GM23248 (cell line): Measurements from ENCODE around the gene ATG5. TPM values are rescaled to one million over a fixed set of nuclear protein-coding genes. Genes with fewer than 3 reads are reported as not detected.
A peak's percentile ranks its signal among the peaks of the same experiment; 100 is the strongest.

Experiments
- DNase-seq: peaks from one replicate; pipeline ENCODE4 v3.0.0-alpha.2; 2015
- H2AFZ ChIP-seq: fragments of 200-600 bp; sonication (generic); 2 replicates; pipeline ENCODE4 v1.6.1; 2016; ENCODE audit warnings: antibody characterized with exemption
- H3F3A ChIP-seq: fragments of 200-600 bp; sonication (generic); 2 replicates; pipeline ENCODE4 v1.6.1; 2016; ENCODE audit warnings: mild to moderate bottlenecking, antibody characterized with exemption, mixed run types; ENCODE audit not compliant: insufficient read depth
- H3K27ac ChIP-seq: fragments of 200-600 bp; sonication (generic); 2 replicates; pipeline ENCODE4 v1.5.1; 2016; ENCODE audit warnings: mild to moderate bottlenecking
- H3K27me3 ChIP-seq: fragments of 200-600 bp; sonication (generic); replicated peaks from 2 replicates; pipeline ENCODE4 v1.6.1; 2016; ENCODE audit warnings: mild to moderate bottlenecking; ENCODE audit not compliant: insufficient read depth
- H3K36me3 ChIP-seq: fragments of 200-600 bp; sonication (generic); 2 replicates; pipeline ENCODE4 v1.6.1; 2016; ENCODE audit warnings: low read depth, mild to moderate bottlenecking
- H3K4me1 ChIP-seq: fragments of 200-600 bp; sonication (generic); 2 replicates; pipeline ENCODE4 v1.6.1; 2016; ENCODE audit warnings: mild to moderate bottlenecking; ENCODE audit not compliant: insufficient read depth
- H3K4me2 ChIP-seq: fragments of 200-600 bp; sonication (generic); one replicate; pipeline ENCODE4 v1.6.1; 2016; ENCODE audit warnings: mild to moderate bottlenecking; ENCODE audit not compliant: unreplicated experiment
- H3K4me3 ChIP-seq: fragments of 200-600 bp; sonication (generic); 2 replicates; pipeline ENCODE4 v1.5.1; 2016; ENCODE audit warnings: mild to moderate bottlenecking
- H3K79me2 ChIP-seq: fragments of 200-600 bp; sonication (generic); 2 replicates; pipeline ENCODE4 v1.6.1; 2016; ENCODE audit warnings: mild to moderate bottlenecking; ENCODE audit not compliant: insufficient read depth
- H3K9ac ChIP-seq: fragments of 200-600 bp; sonication (generic); 2 replicates; pipeline ENCODE4 v1.6.1; 2016; ENCODE audit warnings: mild to moderate bottlenecking
- H3K9me2 ChIP-seq: fragments of 200-600 bp; sonication (generic); 2 replicates; pipeline ENCODE4 v1.6.1; 2016; ENCODE audit warnings: mixed run types, mild to moderate bottlenecking, moderate library complexity; ENCODE audit not compliant: insufficient read depth
- H3K9me3 ChIP-seq: fragments of 200-600 bp; sonication (generic); one replicate; pipeline ENCODE4 v1.6.1; 2017; ENCODE audit warnings: low read depth
- H4K20me1 ChIP-seq: fragments of 200-600 bp; sonication (generic); 2 replicates; pipeline ENCODE4 v1.6.0; 2016; ENCODE audit not compliant: insufficient read depth
- EZH2 ChIP-seq: fragments of 200-600 bp; sonication (generic); IDR thresholded peaks from 2 replicates; pipeline ENCODE4 v1.6.1; 2018; ENCODE audit warnings: antibody characterized with exemption, mild to moderate bottlenecking; ENCODE audit not compliant: insufficient read depth, poor library complexity, severe bottlenecking
- EZH2phosphoT487 ChIP-seq: fragments of 200-600 bp; sonication (generic); IDR thresholded peaks from 2 replicates; pipeline ENCODE4 v1.6.1; 2018; ENCODE audit warnings: antibody characterized with exemption, moderate library complexity, mild to moderate bottlenecking, low read depth; ENCODE audit not compliant: insufficient read depth
- WGBS, 2 experiments: methylation state at CpG; one replicate each; pipeline ENCODE4 v1.1.6; 2015 to 2017; ENCODE audit warnings: low lambda C conversion rate in 2 of 2, low coverage in 1 of 2; ENCODE audit errors: missing lambda C conversion rate in 2 of 2; 5-methylcytosine and 5-hydroxymethylcytosine counted together
- in situ Hi-C: fragments of 300-500 bp; cut with MboI; formaldehyde crosslinking; loops from 2 replicates; pipeline ENCODE4 v1.15.0; 2020
- polyA plus RNA-seq: library from polyadenylated mRNA; unstranded; fragments of >200 nt; fragmentation: Nextera tagmentation; extraction: Ambion mirVana; gene quantifications from 2 replicates; pipeline ENCODE4 v1.2.1, GENCODE V29; 2016
- total RNA-seq: library from RNA; depleted of rRNA; stranded (reverse); fragments of >200 nt; shearing (Covaris generic); gene quantifications from 2 replicates; pipeline ENCODE4 v1.2.3, GENCODE V29; 2014

The ATG5 gene
- total and polyA plus RNA-seq, 2 experiments from 2014 or later: 39.4 to 44.2 TPM

- in situ Hi-C loops: no loop called here
- Histone ChIP-seq H3K4me3 (no peak overlapping the region), H3F3A (no peaks in the 10 kb centered on the region), H3K4me2 (no peak overlapping the region), H3K9me3 (no peaks in the 10 kb centered on the region), H3K79me2 (no peaks in the 10 kb centered on the region), H3K27ac (no peak overlapping the region), H3K9ac (no peak overlapping the region), H3K4me1 (no peaks in the 10 kb centered on the region), H4K20me1 (no peaks in the 10 kb centered on the region), H3K36me3 (no peaks in the 10 kb centered on the region), H3K27me3 (no peaks in the 10 kb centered on the region), H3K9me2 (no peaks in the 10 kb centered on the region), H2AFZ (no peak overlapping the region)
- WGBS, 2 experiments: 69 to 86% methylated on average over 2 of the region's 2 CpGs
- DNase-seq: no peak
- TF ChIP-seq EZH2phosphoT487: no peak
- no peak for TF ChIP-seq EZH2
Observed at GRCh38 chr6:106173124-106173879, 152.3 kb downstream of the ATG5 start.

- WGBS, 2 experiments: 82 to 89% methylated on average over 5 of the region's 5 CpGs
- no peaks in the 10 kb centered on the region for H3K36me3 ChIP-seq
- TF ChIP-seq EZH2phosphoT487 (no peak), EZH2 (no peak)
- no peak overlapping the region for H2AFZ ChIP-seq
- no peaks in the 10 kb centered on the region for H3F3A ChIP-seq
- no peak overlapping the region for H3K9ac ChIP-seq
- H3K27me3 ChIP-seq: no peaks in the 10 kb centered on the region
- H3K4me3 ChIP-seq: no peak overlapping the region
- H4K20me1 ChIP-seq: no peaks in the 10 kb centered on the region
- in situ Hi-C loops: no loop called here
- H3K79me2 ChIP-seq: no peaks in the 10 kb centered on the region
- DNase-seq: no peak
- H3K4me2 ChIP-seq: no peak overlapping the region
- H3K27ac ChIP-seq: no peak overlapping the region
- no peaks in the 10 kb centered on the region for H3K4me1 ChIP-seq
- H3K9me2 ChIP-seq: no peaks in the 10 kb centered on the region
- H3K9me3 ChIP-seq: no peaks in the 10 kb centered on the region
Observed at GRCh38 chr6:106170030-106170791, 155.3 kb downstream of the ATG5 start.

- WGBS, 2 experiments: 90 to 92% methylated on average over 5 of the region's 5 CpGs
- H3K27ac ChIP-seq: no peak overlapping the region
- TF ChIP-seq EZH2phosphoT487: no peak
- no peak for TF ChIP-seq EZH2
Observed at GRCh38 chr6:106169517-106169916, 156.0 kb downstream of the ATG5 start.

GRCh38 chr6:106168097-106168888, 157.3 kb downstream of the ATG5 start:
- Histone ChIP-seq H3K9me2 (no peaks in the 10 kb centered on the region), H3K27me3 (no peaks in the 10 kb centered on the region), H3K9ac (no peak overlapping the region), H3K79me2 (no peaks in the 10 kb centered on the region), H3K9me3 (no peaks in the 10 kb centered on the region), H3K27ac (no peak overlapping the region), H2AFZ (no peak overlapping the region), H3K36me3 (no peaks in the 10 kb centered on the region), H4K20me1 (no peaks in the 10 kb centered on the region), H3K4me1 (peaks cover 16% of the 10 kb centered on the region), H3F3A (peaks cover 16% of the 10 kb centered on the region), H3K4me3 (no peak overlapping the region), H3K4me2 (no peak overlapping the region)
- WGBS, 2 experiments: 63 to 68% methylated on average over 15 of the region's 15 CpGs
- TF ChIP-seq EZH2 (no peak), EZH2phosphoT487 (no peak)
- in situ Hi-C loops: no loop called here
- DNase-seq: peak; percentile 25

More at GRCh38 chr6:106169517-106169916, 156.0 kb downstream of the ATG5 start:
- Histone ChIP-seq H3K27me3 (no peaks in the 10 kb centered on the region), H3K79me2 (no peaks in the 10 kb centered on the region), H3K9me2 (no peaks in the 10 kb centered on the region), H3K9me3 (no peaks in the 10 kb centered on the region), H3K9ac (no peak overlapping the region), H3F3A (peaks cover 3% of the 10 kb centered on the region; the same call in 1 of the 2 replicates), H3K36me3 (no peaks in the 10 kb centered on the region), H3K4me1 (peaks cover 3% of the 10 kb centered on the region), H3K4me2 (no peak overlapping the region), H4K20me1 (no peaks in the 10 kb centered on the region), H2AFZ (no peak overlapping the region), H3K4me3 (no peak overlapping the region)
- DNase-seq: no peak
- in situ Hi-C loops: no loop called here
